HepG2 (cell line): ENCODE results near the gene PLCL2.

ENCODE experiments used
- CBX2 ChIP-seq, 2 experiments: fragments of 200-600 bp in 1 of 2; sonication (generic); formaldehyde crosslinking in 1 of 2; IDR thresholded peaks; 2 replicates each; pipeline versions ENCODE4 v1.7.0 to v1.8.1; 2018 to 2022; ENCODE audit warnings: low read depth in 2 of 2, low read length in 1 of 2, mild to moderate bottlenecking in 1 of 2, missing genetic modification reagents in 1 of 2
- CTCF ChIP-seq: sonication (generic); formaldehyde crosslinking; IDR thresholded peaks from 2 replicates; pipeline ENCODE4 v1.5.0; 2020; ENCODE audit warnings: mild to moderate bottlenecking, missing genetic modification reagents, moderate library complexity
- JUN ChIP-seq: sonication (generic); formaldehyde crosslinking; IDR thresholded peaks from 2 replicates; pipeline ENCODE4 v1.4.0; 2020; ENCODE audit warnings: mild to moderate bottlenecking, missing genetic modification reagents
- MAZ ChIP-seq, 2 experiments: sonication (generic) in 1 of 2; formaldehyde crosslinking in 1 of 2; IDR thresholded peaks; 2 replicates each; pipeline versions ENCODE4 v1.5.0 to v1.6.1; 2012 to 2020; ENCODE audit warnings: low read depth in 2 of 2, mild to moderate bottlenecking in 2 of 2, borderline replicate concordance in 1 of 2, improper control_type of control experiment in 1 of 2, low read length in 1 of 2, missing genetic modification reagents in 1 of 2, moderate library complexity in 1 of 2
- SMARCC2 ChIP-seq: fragments of 450-650 bp; IDR thresholded peaks from 2 replicates; pipeline ENCODE4 v1.6.1; 2017; ENCODE audit warnings: antibody characterized with exemption, mild to moderate bottlenecking
- SNRNP70 ChIP-seq: fragments of 200-400 bp; formaldehyde crosslinking; IDR thresholded peaks from 2 replicates; pipeline ENCODE4 v1.6.1; 2017; ENCODE audit warnings: mild to moderate bottlenecking, low read depth, low read length, moderate library complexity
- TFAP4 ChIP-seq: sonication (generic); IDR thresholded peaks from 2 replicates; pipeline ENCODE4 v1.6.1; 2016; ENCODE audit warnings: low read depth, borderline replicate concordance
- ZBTB10 ChIP-seq: sonication (generic); formaldehyde crosslinking; IDR thresholded peaks from 2 replicates; pipeline ENCODE4 v1.4.0; 2020; ENCODE audit warnings: missing genetic modification reagents, borderline replicate concordance
- ZNF572 ChIP-seq: sonication (generic); formaldehyde crosslinking; IDR thresholded peaks from 2 replicates; pipeline ENCODE4 v1.5.1; 2020; ENCODE audit warnings: mild to moderate bottlenecking, missing genetic modification reagents
- TF ChIP-seq, protein P1 (sequence below): sonication (generic); formaldehyde crosslinking; IDR thresholded peaks from 2 replicates; pipeline ENCODE4 v1.8.1; 2023; ENCODE audit warnings: mild to moderate bottlenecking, missing genetic modification reagents, borderline replicate concordance

DNA sequence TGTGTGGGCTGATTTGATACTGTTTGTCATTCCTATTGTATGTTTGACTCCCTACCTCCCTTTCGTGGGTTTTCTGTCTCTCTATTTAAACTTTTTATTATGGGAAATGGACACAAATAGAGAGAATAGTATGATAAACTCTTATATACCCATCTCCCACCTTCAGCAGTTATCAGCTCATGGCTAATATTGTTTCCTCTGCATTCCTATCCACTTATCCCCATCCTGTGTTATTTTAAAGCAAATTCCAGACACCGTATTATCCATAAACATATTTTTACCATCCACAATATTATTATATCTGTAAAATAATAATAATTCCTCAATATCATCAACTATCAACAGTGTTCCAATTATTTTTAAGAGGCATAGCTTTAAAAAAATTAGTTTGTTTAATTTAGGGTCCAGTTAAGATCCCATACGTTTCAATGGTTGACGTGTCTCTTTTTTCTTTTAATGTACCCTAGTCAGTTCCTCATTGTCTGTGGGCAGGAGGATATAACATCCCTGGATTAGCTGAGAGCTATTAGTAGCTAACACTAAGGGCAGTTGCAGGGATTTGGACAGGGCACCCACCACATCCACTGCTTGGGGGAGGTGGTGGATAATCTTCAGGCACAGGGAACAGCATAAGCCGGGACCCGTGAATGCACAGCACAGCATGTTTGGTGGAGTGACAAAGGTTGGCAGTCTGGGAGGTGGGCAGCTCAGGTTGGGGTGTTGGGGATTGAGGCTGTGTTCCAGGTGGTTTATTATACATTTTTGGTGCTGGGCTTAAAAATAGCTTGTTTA lies 23.5 kb downstream of the PLCL2 start:
- TF ChIP-seq SNRNP70 (no peak), JUN (CRISPR knock-in tag) (no peak), CBX2 (IDR thresholded peaks at IDR 0.05; ENCODE audit: low read depth, low read length) (no peak), CBX2 (CRISPR knock-in tag; IDR thresholded peaks at IDR 0.05; ENCODE audit: low read depth) (no peak), ZBTB10 (CRISPR knock-in tag) (no peak), MAZ (IDR thresholded peaks at IDR 0.05; ENCODE audit: borderline replicate concordance, low read depth, low read length) (no peak), MAZ (CRISPR knock-in tag; IDR thresholded peaks at IDR 0.05; ENCODE audit: low read depth) (no peak), ZNF572 (CRISPR knock-in tag) (no peak), TFAP4 (no peak), SMARCC2 (no peak), CTCF (CRISPR knock-in tag) (no peak)
- TF ChIP-seq, protein P1, sequence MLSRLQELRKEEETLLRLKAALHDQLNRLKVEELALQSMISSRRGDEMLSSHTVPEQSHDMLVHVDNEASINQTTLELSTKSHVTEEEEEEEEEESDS (CRISPR knock-in tag): no peak
